GM20431 (cell line): ENCODE results near the gene CMKLR1.

Experiments used
- in situ Hi-C: fragments of 300-500 bp; cut with MseI, MboI; formaldehyde crosslinking; loops from one replicate; pipeline ENCODE4 v1.15.0; 2020; ENCODE audit warnings: low sequenced_read_pairs; ENCODE audit not compliant: unreplicated experiment

CMKLR1 gene, protein sequence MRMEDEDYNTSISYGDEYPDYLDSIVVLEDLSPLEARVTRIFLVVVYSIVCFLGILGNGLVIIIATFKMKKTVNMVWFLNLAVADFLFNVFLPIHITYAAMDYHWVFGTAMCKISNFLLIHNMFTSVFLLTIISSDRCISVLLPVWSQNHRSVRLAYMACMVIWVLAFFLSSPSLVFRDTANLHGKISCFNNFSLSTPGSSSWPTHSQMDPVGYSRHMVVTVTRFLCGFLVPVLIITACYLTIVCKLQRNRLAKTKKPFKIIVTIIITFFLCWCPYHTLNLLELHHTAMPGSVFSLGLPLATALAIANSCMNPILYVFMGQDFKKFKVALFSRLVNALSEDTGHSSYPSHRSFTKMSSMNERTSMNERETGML

GRCh38 chr12:108338915-108339657 is at the start of gene CMKLR1:
Gene CMKLR1 (minus strand): TSS chr12:108339311. CDS start chr12:108293591, 45,720 bp downstream.
- in situ Hi-C loops: no loop called here

DNA sequence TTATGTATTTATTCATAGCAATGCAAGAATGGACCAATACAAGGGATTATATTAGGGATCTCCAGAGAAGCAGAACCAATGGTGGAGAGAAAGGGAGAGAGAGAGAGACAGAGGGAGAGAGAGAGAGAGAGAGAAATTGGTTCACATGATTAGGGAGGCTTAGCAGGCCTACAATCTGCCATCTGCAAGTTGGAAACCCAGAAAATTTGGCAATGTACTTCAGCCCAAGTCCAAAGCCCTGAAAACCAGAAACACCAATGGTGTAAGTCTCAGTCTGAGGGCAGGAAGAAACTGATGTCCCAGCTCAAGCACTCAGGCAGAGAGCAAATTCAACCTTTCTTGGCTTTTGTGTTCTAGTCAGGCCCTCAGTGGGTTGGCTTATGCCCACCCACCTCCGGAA is 48.7 kb upstream of the CMKLR1 start:
- in situ Hi-C loops: no loop called here

DNA sequence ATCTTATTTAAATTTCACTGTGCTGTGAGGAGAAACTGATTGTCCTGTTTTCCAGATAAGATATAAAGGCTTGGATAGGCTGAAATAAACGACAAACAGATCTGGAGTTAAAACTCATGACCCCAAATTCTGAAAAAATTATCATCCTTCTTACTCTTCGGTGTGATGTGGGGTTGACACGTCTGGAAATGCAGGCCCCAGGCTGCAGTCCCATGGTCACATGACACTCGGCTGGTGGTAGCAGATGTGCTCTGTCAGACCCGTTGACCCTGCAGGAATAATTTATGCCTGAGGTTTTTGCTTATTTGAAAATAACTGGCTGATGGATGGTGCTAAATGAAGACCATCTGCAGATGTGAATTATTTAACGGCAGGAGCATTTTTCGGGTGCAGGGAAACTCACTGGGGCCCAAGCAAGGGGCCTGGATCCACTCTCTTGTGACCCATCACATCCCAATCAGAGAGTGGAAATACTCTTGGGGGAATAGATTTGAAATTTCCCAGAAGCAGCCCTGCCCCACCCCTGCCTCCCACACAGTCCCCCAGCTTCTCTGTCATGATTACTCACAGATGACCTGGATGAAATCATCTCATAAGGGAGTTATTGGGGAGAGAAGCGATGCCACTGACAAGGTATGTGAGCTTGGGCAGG is 47.7 kb upstream of the CMKLR1 start:
- in situ Hi-C loops: no loop called here

DNA sequence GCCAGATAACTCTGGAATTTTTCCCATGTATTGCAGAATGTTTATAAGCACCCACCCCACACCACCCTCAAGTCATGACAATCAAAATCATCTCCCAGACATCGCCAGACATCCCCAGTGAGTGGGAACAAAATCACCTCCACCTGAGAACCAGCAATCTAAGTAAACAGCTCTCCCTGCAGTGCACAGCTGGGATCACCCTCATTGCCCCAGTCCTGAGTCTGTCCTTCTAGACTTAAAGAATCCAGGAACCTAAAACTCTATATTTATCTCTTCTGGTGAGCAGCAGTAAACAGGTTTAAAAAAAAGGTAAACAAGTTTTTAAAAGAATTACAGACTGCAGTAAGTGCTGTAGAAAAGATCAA is 43.3 kb upstream of the CMKLR1 start:
- in situ Hi-C loops: no loop called here

- in situ Hi-C loops: no loop called here
These were observed 42.8 kb upstream of the CMKLR1 start for GRCh38 chr12:108381787-108382436.

- in situ Hi-C loops: no loop called here
These were observed 41.3 kb upstream of the CMKLR1 start for GRCh38 chr12:108380382-108380781.

- in situ Hi-C loops: no loop called here
These were observed 40.7 kb upstream of the CMKLR1 start for GRCh38 chr12:108379823-108380222.

DNA sequence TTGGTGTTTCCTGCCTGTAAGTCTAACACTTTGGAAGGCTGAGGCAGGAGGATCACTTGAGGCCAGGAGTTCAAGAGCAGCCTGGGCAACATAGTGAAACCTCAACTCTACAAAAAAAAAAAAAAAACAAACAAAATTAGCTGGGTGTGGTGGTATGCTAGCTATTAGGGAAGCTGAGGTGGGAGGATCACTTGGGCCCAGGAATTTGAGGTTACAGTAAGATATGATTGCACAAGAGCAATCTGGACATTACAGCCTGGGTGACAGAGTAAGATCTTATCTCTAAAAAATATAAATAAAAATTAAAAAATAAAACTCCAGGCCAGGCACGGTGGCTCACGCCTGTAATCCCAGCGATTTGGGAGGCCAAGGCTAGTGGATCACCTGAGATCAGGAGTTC is 39.8 kb upstream of the CMKLR1 start:
- in situ Hi-C loops: no loop called here

DNA sequence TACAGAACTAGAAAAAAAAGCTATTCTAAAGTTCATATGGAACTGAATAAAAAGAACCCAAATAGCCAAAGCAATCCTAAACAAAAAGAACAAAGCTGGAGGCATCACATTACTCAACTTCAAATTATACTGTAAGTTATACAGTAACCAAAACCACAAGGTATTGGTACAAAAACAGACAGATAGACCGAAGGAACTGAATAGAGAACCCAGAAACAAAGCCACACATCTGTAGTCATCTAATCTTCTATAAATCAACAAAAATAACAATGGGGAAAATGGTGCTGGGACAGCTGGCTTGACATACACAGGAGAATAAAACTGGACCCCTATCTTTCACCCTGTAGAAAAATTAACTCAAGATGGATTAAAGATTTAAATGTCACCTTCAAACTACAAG is 38.1 kb upstream of the CMKLR1 start:
- in situ Hi-C loops: no loop called here

DNA sequence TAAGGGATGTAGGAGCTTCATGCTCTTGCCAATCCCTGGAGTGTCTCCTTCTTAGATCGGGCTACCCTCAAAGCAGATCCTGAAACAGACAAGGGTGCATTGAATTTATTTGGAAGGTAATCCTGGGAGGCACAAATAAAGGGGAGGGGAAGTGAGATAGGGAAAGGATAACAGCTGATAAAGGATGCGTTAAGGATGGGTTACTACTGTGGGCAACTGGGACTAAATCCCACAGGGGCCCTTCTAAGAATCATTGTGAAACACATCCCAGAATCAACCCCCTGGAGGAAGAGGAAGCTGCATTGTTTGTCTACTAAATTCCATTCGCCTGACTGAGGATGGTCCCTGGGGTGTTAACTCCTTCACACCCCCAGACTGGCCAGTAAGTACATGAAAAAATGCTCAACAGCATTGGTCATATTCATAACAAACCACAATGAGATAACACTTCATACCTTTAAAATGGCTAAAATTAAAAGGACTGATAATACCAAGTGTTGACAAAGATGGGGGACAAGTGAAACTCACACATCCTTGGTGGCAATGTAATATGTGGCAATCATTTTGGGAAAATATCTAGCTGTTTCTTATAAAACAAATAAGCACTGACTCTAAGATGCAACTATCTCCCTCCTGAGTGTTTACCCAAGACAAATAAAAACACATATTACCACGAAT is 37.0 kb upstream of the CMKLR1 start:
- in situ Hi-C loops: no loop called here

- in situ Hi-C loops: no loop called here
These were observed 35.6 kb upstream of the CMKLR1 start for GRCh38 chr12:108374596-108375320.

DNA sequence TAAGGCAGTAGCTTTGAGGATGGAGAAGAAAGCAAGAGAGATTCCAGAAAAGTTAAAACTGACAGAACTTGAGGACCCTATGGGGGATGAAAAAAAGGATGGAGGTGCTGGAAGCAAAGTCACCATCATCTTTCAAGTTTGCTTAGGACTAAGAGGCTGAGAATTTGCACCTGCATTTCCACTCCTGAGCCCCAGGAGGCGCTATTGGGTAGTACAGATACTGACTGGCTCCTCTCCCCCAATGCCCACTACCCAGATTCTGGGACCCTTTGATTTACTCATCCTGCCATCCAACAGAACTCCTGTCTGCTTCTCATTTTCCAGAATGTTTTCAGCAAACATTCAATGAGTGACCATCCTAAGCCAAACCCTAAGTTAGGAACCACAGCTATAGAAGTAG is 34.0 kb upstream of the CMKLR1 start:
- in situ Hi-C loops: no loop called here

GRCh38 chr12:108371801-108372344 is 32.8 kb upstream of the CMKLR1 start:
- in situ Hi-C loops: no loop called here

DNA sequence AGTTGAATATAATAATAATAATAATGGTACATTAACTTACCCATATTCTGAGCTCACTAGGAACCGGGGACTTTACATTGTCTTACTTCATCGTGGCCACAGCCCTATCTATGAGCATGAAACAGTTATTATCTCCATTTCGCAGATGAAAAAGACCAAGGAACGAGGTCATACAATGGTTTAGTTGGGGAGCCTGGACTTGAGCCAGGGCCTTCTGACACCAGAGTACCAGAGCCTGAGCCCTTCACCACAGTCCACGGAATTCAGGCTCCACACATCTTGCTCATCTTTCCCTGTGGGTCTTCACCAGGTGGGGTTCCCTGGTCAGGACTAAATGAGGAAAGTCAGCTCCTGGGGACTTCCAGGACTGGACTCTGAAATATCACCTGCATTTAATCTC is 31.3 kb upstream of the CMKLR1 start:
- in situ Hi-C loops: no loop called here

- in situ Hi-C loops: no loop called here
These were observed 30.8 kb upstream of the CMKLR1 start for GRCh38 chr12:108369736-108370396.

GRCh38 chr12:108368089-108368488 is 29.0 kb upstream of the CMKLR1 start:
- in situ Hi-C loops: no loop called here

DNA sequence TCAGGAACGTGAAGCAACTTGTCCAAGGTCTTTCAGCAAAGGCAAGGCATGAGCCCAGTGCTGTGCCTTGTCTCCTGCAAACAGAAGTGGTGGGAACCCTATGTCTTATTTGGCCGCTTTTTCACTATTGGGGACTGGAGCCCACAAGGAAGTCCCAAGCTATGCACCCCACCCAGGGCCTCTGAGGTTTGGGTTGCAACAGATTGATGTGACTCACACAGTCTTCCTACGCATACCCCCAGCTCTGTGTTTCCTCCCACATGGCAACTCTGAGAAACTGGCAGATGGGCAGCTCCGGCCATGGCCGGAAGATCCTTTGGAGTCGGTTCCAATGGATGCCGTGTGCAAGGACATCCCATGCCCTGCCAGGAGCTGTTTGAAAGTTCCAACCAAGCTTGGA is 28.3 kb upstream of the CMKLR1 start:
- in situ Hi-C loops: no loop called here

DNA sequence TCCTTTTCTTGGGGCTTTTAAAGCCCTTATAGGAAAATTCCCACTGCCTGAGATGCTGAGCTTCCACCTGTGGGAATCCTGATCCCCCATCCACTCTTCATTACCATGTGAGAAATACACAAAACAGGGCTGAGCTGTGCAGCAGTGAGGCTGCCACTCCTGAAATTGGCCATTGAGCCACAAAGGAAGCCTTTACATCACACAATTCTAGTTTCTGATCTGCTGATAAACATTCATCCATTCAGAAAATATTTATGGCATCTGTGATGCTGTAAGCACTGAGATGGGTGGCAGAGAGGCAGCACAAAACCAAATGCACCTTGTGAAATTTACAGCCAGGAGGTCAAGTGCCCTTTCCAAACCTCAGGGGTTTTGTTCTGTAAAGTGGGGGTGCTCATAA is 26.2 kb upstream of the CMKLR1 start:
- in situ Hi-C loops: no loop called here

GRCh38 chr12:108364879-108365278 is 25.8 kb upstream of the CMKLR1 start:
- in situ Hi-C loops: no loop called here
